Osteocyte (in vitro differentiated cells): ENCODE results near the gene GMDS. TPM values are rescaled to one million over a fixed set of nuclear protein-coding genes. Genes with fewer than 3 reads are reported as not detected.

ENCODE experiments used
- DNase-seq: peaks from one replicate; pipeline ENCODE4 v3.0.0; 2021; ENCODE audit warnings: mixed read lengths; ENCODE audit not compliant: unreplicated experiment; ENCODE audit errors: extremely low spot score
- H3K27ac Mint-ChIP-seq: one replicate; pipeline ENCODE4 v1.8.0; 2021; ENCODE audit warnings: mild to moderate bottlenecking, mixed read lengths; ENCODE audit not compliant: unreplicated experiment
- H3K27me3 Mint-ChIP-seq: one replicate; pipeline ENCODE4 v1.8.0; 2021; ENCODE audit warnings: mixed read lengths; ENCODE audit not compliant: unreplicated experiment
- H3K36me3 Mint-ChIP-seq: one replicate; pipeline ENCODE4 v1.8.0; 2021; ENCODE audit warnings: mixed read lengths; ENCODE audit not compliant: unreplicated experiment
- H3K4me1 Mint-ChIP-seq: one replicate; pipeline ENCODE4 v1.8.0; 2021; ENCODE audit warnings: mixed read lengths; ENCODE audit not compliant: unreplicated experiment
- H3K4me3 Mint-ChIP-seq: one replicate; pipeline ENCODE4 v1.8.0; 2021; ENCODE audit warnings: mild to moderate bottlenecking, moderate library complexity, mixed read lengths; ENCODE audit not compliant: unreplicated experiment
- H3K9me3 Mint-ChIP-seq: one replicate; pipeline ENCODE4 v1.8.0; 2021; ENCODE audit warnings: mixed read lengths; ENCODE audit not compliant: unreplicated experiment
- CTCF ChIP-seq: fragments of 200-600 bp; sonication (generic); IDR thresholded peaks from 2 replicates; pipeline ENCODE4 v1.5.0; 2021; ENCODE audit warnings: antibody characterized with exemption, mild to moderate bottlenecking, moderate library complexity
- total RNA-seq: library from RNA; stranded (reverse); gene quantifications from 2 replicates; pipeline ENCODE4 v1.2.1, GENCODE V29; 2021

The GMDS gene
- total RNA-seq, 1 donor from 2014 or later: 30.7 TPM

GRCh38 chr6:1815827-1816452, 429.5 kb downstream of the GMDS start:
- Mint-ChIP-seq H3K27me3 (no peaks in the 10 kb centered on the region), H3K9me3 (no peaks in the 10 kb centered on the region), H3K4me1 (peaks cover 21% of the 10 kb centered on the region), H3K27ac (no peak overlapping the region), H3K36me3 (no peaks in the 10 kb centered on the region), H3K4me3 (no peak overlapping the region)
- no peak for TF ChIP-seq CTCF
- no peak for DNase-seq

- H3K9me3 Mint-ChIP-seq: no peaks in the 10 kb centered on the region
- no peak for TF ChIP-seq CTCF
Observed at GRCh38 chr6:1814279-1814678, 431.1 kb downstream of the GMDS start.

GRCh38 chr6:1812487-1812886, 432.9 kb downstream of the GMDS start:
- no peak for DNase-seq
- TF ChIP-seq CTCF: no peak
- H3K4me1 Mint-ChIP-seq: peaks cover 5% of the 10 kb centered on the region
- peaks cover 1% of the 10 kb centered on the region for H3K36me3 Mint-ChIP-seq
- no peaks in the 10 kb centered on the region for H3K27me3 Mint-ChIP-seq
- no peak overlapping the region for H3K4me3 Mint-ChIP-seq
- no peaks in the 10 kb centered on the region for H3K9me3 Mint-ChIP-seq
- no peak overlapping the region for H3K27ac Mint-ChIP-seq

More at GRCh38 chr6:1814279-1814678, 431.1 kb downstream of the GMDS start:
- peaks cover 1% of the 10 kb centered on the region for H3K36me3 Mint-ChIP-seq
- no peak overlapping the region for H3K4me3 Mint-ChIP-seq
- peaks cover 9% of the 10 kb centered on the region for H3K4me1 Mint-ChIP-seq
- H3K27me3 Mint-ChIP-seq: no peaks in the 10 kb centered on the region
- DNase-seq: no peak
- no peak overlapping the region for H3K27ac Mint-ChIP-seq

GRCh38 chr6:1812034-1812433, 433.4 kb downstream of the GMDS start:
- Mint-ChIP-seq H3K4me3 (no peak overlapping the region), H3K27me3 (no peaks in the 10 kb centered on the region), H3K27ac (no peak overlapping the region), H3K4me1 (peaks cover 5% of the 10 kb centered on the region), H3K36me3 (peaks cover 1% of the 10 kb centered on the region), H3K9me3 (no peaks in the 10 kb centered on the region)
- DNase-seq: no peak
- TF ChIP-seq CTCF: no peak

GRCh38 chr6:1810880-1811279, 434.5 kb downstream of the GMDS start:
- Mint-ChIP-seq H3K4me1 (peaks cover 12% of the 10 kb centered on the region), H3K27me3 (no peaks in the 10 kb centered on the region), H3K9me3 (no peaks in the 10 kb centered on the region), H3K4me3 (no peak overlapping the region), H3K27ac (no peak overlapping the region), H3K36me3 (peaks cover 1% of the 10 kb centered on the region)
- no peak for DNase-seq
- no peak for TF ChIP-seq CTCF
